ENCODE data around the gene AFP.

DNA sequence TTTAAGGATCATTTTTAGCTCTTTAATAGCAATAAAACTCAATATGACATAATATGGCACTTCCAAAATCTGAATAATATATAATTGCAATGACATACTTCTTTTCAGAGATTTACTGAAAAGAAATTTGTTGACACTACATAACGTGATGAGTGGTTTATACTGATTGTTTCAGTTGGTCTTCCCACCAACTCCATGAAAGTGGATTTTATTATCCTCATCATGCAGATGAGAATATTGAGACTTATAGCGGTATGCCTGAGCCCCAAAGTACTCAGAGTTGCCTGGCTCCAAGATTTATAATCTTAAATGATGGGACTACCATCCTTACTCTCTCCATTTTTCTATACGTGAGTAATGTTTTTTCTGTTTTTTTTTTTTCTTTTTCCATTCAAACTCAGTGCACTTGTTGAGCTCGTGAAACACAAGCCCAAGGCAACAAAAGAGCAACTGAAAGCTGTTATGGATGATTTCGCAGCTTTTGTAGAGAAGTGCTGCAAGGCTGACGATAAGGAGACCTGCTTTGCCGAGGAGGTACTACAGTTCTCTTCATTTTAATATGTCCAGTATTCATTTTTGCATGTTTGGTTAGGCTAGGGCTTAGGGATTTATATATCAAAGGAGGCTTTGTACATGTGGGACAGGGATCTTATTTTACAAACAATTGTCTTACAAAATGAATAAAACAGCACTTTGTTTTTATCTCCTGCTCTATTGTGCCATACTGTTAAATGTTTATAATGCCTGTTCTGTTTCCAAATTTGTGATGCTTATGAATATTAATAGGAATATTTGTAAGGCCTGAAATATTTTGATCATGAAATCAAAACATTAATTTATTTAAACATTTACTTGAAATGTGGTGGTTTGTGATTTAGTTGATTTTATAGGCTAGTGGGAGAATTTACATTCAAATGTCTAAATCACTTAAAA is 16.6 kb upstream of the AFP start:
- no peak for TF ChIP-seq FOXK2 (IDR thresholded peaks at IDR 0.05)
- no peak for TF ChIP-seq SP1 (IDR thresholded peaks at IDR 0.05)
- TF ChIP-seq ELF4 (IDR thresholded peaks at IDR 0.05), result no peak

All from HEK293T (cell line).